MM.1S (cell line): ENCODE data around the gene POLR3GL.

Source experiments
- DNase-seq: peaks from one replicate; pipeline ENCODE4 v3.0.0-alpha.2; 2015
- H2AFZ ChIP-seq: fragments of 300-600 bp; sonication (generic); 2 replicates; pipeline ENCODE4 v1.6.0; 2016; ENCODE audit warnings: antibody characterized with exemption, low read length
- H3F3A ChIP-seq: fragments of 300-600 bp; sonication (generic); 2 replicates; pipeline ENCODE4 v1.6.1; 2016; ENCODE audit warnings: mild to moderate bottlenecking, antibody characterized with exemption, low read length, moderate library complexity, mixed read lengths; ENCODE audit not compliant: insufficient read depth
- H3K27ac ChIP-seq: fragments of 300-600 bp; sonication (generic); 2 replicates; pipeline ENCODE4 v1.5.1; 2016; ENCODE audit warnings: mild to moderate bottlenecking, low read length
- H3K27me3 ChIP-seq: fragments of 300-600 bp; sonication (generic); replicated peaks from 2 replicates; pipeline ENCODE4 v1.6.0; 2016; ENCODE audit warnings: low read length; ENCODE audit not compliant: insufficient read depth
- H3K36me3 ChIP-seq: fragments of 300-600 bp; sonication (generic); replicated peaks from 2 replicates; pipeline ENCODE4 v1.6.1; 2016; ENCODE audit warnings: mild to moderate bottlenecking, low read length, mixed read lengths; ENCODE audit not compliant: insufficient read depth
- H3K4me1 ChIP-seq: fragments of 300-600 bp; sonication (generic); 2 replicates; pipeline ENCODE4 v1.6.1; 2016; ENCODE audit warnings: low read length, mixed read lengths
- H3K4me2 ChIP-seq: fragments of 300-600 bp; sonication (generic); 2 replicates; pipeline ENCODE4 v1.6.0; 2016; ENCODE audit warnings: low read depth, low read length
- H3K4me3 ChIP-seq: fragments of 300-600 bp; sonication (generic); 2 replicates; pipeline ENCODE4 v1.5.1; 2016; ENCODE audit warnings: low read length, mixed read lengths
- H3K79me2 ChIP-seq: fragments of 300-600 bp; sonication (generic); 2 replicates; pipeline ENCODE4 v1.6.1; 2016; ENCODE audit warnings: mixed run types, low read length, mixed read lengths
- H3K9ac ChIP-seq: fragments of 300-600 bp; sonication (generic); 2 replicates; pipeline ENCODE4 v1.6.1; 2016; ENCODE audit warnings: low read length, mixed read lengths
- H3K9me2 ChIP-seq: fragments of 300-600 bp; sonication (generic); replicated peaks from 2 replicates; pipeline ENCODE4 v1.6.1; 2016; ENCODE audit warnings: mild to moderate bottlenecking, low read length, mixed read lengths; ENCODE audit not compliant: insufficient read depth
- H3K9me3 ChIP-seq: fragments of 300-600 bp; sonication (generic); replicated peaks from 2 replicates; pipeline ENCODE4 v1.6.1; 2016; ENCODE audit warnings: mild to moderate bottlenecking, low read length, mixed read lengths; ENCODE audit not compliant: insufficient read depth
- H4K20me1 ChIP-seq: fragments of 300-600 bp; sonication (generic); 2 replicates; pipeline ENCODE4 v1.6.1; 2016; ENCODE audit warnings: mild to moderate bottlenecking, low read length, moderate library complexity, mixed read lengths; ENCODE audit not compliant: insufficient read depth
- EZH2 ChIP-seq: fragments of 300-600 bp; sonication (generic); optimal IDR thresholded peaks from 2 replicates; pipeline ENCODE3; 2017; ENCODE audit warnings: low read depth, mild to moderate bottlenecking, antibody characterized with exemption, low read length, mixed read lengths
- EZH2phosphoT487 ChIP-seq: fragments of 300-600 bp; sonication (generic); IDR thresholded peaks from 2 replicates; pipeline ENCODE4 v1.6.1; 2018; ENCODE audit warnings: antibody characterized with exemption, low read length
- TF ChIP-seq, protein P1 (sequence below): fragments of 300-600 bp; sonication (generic); IDR thresholded peaks from 2 replicates; pipeline ENCODE4 v1.5.1; 2016; ENCODE audit warnings: antibody characterized with exemption, low read length, mixed read lengths

The POLR3GL gene

DNA sequence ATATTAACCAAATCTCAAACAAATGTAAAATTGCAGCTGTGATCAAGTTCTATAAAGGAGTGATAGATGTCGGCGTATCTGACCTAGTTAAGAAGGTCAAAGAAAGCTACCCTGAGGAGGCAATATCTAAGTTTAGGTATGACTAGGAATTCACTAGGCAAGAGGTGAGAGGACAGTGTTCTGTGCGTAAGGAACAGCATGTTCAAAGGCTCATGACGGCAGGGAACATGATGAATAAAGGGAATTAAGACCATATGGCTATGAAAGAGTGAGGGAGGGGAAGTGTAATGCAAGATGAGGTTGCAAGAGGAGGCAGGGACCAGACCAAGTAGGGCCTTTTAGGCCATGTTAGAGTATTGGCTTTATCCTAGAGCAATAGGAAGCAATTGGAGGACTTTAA lies 15.3 kb upstream of the POLR3GL start:
- H3K9ac ChIP-seq, result no peak overlapping the region
- H3K27me3 ChIP-seq, result no peaks in the 10 kb centered on the region
- DNase-seq, result no peak
- H3K4me3 ChIP-seq, result no peak overlapping the region
- no peaks in the 10 kb centered on the region for H3K79me2 ChIP-seq
- no peaks in the 10 kb centered on the region for H3K36me3 ChIP-seq
- no peak overlapping the region for H3K27ac ChIP-seq
- H3K4me2 ChIP-seq, result no peak overlapping the region
- H3K9me3 ChIP-seq, result no peaks in the 10 kb centered on the region
- H3K9me2 ChIP-seq, result no peaks in the 10 kb centered on the region
- no peaks in the 10 kb centered on the region for H3F3A ChIP-seq
- H2AFZ ChIP-seq, result no peak overlapping the region
- no peaks in the 10 kb centered on the region for H4K20me1 ChIP-seq
- TF ChIP-seq EZH2phosphoT487 (no peak), EZH2 (no peak)
- TF ChIP-seq, protein P1, sequence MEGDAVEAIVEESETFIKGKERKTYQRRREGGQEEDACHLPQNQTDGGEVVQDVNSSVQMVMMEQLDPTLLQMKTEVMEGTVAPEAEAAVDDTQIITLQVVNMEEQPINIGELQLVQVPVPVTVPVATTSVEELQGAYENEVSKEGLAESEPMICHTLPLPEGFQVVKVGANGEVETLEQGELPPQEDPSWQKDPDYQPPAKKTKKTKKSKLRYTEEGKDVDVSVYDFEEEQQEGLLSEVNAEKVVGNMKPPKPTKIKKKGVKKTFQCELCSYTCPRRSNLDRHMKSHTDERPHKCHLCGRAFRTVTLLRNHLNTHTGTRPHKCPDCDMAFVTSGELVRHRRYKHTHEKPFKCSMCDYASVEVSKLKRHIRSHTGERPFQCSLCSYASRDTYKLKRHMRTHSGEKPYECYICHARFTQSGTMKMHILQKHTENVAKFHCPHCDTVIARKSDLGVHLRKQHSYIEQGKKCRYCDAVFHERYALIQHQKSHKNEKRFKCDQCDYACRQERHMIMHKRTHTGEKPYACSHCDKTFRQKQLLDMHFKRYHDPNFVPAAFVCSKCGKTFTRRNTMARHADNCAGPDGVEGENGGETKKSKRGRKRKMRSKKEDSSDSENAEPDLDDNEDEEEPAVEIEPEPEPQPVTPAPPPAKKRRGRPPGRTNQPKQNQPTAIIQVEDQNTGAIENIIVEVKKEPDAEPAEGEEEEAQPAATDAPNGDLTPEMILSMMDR, result no peak
- no peaks in the 10 kb centered on the region for H3K4me1 ChIP-seq

DNA sequence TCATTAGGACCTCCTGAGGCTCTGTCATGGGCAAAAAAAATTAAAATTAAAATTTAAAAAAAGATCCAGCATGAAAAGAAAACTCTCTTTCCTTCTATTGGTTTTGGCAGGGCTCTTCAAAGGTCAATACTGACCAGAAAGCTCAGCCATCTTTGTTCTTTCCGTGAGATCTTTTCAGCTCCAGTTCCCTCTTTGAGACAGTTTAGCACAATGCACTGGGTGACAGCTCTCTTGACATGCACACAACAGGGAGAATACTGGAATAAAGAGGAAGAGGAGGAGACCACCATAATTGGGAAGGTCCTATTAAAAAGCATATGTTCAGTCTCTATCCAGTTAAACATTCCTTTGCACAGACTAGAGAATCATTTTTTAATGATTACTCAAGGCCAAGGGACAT lies 13.0 kb upstream of the POLR3GL start:
- Histone ChIP-seq H3K4me2 (no peak overlapping the region), H3F3A (peaks cover under 1% of the 10 kb centered on the region; the same call in 1 of the 2 replicates), H4K20me1 (no peaks in the 10 kb centered on the region), H3K36me3 (no peaks in the 10 kb centered on the region), H2AFZ (no peak overlapping the region), H3K4me3 (no peak overlapping the region), H3K79me2 (no peaks in the 10 kb centered on the region), H3K9ac (no peak overlapping the region), H3K9me3 (no peaks in the 10 kb centered on the region), H3K4me1 (peaks cover under 1% of the 10 kb centered on the region; the same call in 1 of the 2 replicates), H3K27ac (no peak overlapping the region), H3K9me2 (no peaks in the 10 kb centered on the region), H3K27me3 (peaks cover 2% of the 10 kb centered on the region)
- TF ChIP-seq, protein P1, result no peak
- no peak for TF ChIP-seq EZH2phosphoT487
- no peak for TF ChIP-seq EZH2
- DNase-seq, result no peak

GRCh38 chr1:145952903-145953302 lies 11.6 kb upstream of the POLR3GL start:
- peaks cover 9% of the 10 kb centered on the region; the same call in 1 of the 2 replicates for H3F3A ChIP-seq
- H3K79me2 ChIP-seq, result no peaks in the 10 kb centered on the region
- no peaks in the 10 kb centered on the region for H3K36me3 ChIP-seq
- H3K4me3 ChIP-seq, result no peak overlapping the region
- H3K27ac ChIP-seq, result no peak overlapping the region
- H2AFZ ChIP-seq, result no peak overlapping the region
- TF ChIP-seq EZH2phosphoT487, result no peak
- TF ChIP-seq, protein P1, result no peak
- no peak for TF ChIP-seq EZH2
- no peaks in the 10 kb centered on the region for H4K20me1 ChIP-seq
- no peak overlapping the region for H3K9ac ChIP-seq
- H3K4me2 ChIP-seq, result no peak overlapping the region
- DNase-seq, result no peak
- H3K4me1 ChIP-seq, result peaks cover 10% of the 10 kb centered on the region
- H3K27me3 ChIP-seq, result peaks cover 11% of the 10 kb centered on the region
- H3K9me3 ChIP-seq, result no peaks in the 10 kb centered on the region
- H3K9me2 ChIP-seq, result no peaks in the 10 kb centered on the region
